GM18517 (cell line): ENCODE results near the gene DDOST.
"Not testable (repeated sequence)": the region's sequence is repeated elsewhere in the genome, so short reads cannot be mapped to it uniquely, and the experiment has no call there.

ENCODE experiments used
- ATAC-seq: cut with Tn5 transposase; IDR thresholded peaks from one replicate; pipeline ENCODE4 v1.9.1; 2021; ENCODE audit warnings: mild to moderate bottlenecking, moderate library complexity; ENCODE audit not compliant: unreplicated experiment

DDOST gene

DNA sequence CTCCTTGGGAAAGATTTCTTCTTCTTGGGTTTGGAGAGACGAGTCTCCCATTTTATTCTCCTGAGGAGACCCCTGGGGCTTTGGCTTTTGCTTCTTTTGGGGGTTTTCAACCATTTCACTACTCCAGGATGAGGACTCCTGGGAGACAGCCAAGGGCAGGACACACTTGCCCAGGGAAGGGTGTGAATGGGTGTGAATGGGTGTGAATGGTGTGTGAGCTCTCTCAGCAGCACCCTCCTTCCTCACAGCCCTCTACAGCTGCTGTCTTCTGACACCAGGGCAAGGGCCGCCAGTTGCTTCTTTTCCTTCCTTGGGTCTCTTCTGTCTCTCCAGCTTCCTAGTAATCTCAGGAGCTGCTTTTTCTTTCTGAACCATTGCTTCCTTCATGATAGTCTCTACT lies 32.5 kb upstream of the DDOST start:
- no peak for ATAC-seq

DNA sequence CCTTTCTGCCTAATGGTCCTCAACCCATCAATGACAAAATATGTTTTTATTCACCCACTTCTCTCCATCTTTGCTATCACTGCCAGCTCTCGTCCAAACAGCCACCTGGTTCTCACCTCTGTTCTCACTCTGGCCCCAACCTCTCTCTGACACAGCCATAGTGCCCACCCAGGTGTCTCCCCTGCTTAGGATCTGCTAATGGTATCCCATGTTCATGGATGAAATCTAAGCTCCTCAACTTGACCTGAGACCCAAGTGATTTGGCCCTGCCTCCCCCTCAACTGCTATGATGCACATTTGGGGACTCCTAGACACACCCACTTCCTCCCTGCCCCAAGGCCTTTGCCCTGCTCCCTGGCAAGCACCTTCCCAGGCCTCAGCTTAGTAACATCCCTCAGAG lies 30.7 kb upstream of the DDOST start:
- no peak for ATAC-seq

DNA sequence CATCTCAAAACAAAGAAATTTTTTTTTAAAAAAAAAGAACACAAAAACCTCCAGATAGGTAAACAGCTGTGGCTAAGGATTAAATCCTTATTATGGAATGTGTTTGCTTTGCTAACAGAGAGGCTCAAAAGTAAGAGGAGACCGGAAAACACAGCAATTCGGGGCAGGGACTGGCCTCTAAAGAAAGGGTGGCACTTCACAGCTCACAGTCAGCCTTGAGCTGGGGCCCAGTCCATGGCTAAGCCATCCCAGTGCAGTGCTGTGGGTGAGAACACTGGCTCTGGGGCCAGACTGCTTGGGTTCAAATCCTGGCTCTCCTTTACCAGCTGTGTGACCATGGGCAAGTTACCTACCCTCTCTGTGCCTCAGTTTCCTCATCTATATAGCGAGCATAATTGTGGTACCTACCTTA lies 28.5 kb upstream of the DDOST start:
- no peak for ATAC-seq

DNA sequence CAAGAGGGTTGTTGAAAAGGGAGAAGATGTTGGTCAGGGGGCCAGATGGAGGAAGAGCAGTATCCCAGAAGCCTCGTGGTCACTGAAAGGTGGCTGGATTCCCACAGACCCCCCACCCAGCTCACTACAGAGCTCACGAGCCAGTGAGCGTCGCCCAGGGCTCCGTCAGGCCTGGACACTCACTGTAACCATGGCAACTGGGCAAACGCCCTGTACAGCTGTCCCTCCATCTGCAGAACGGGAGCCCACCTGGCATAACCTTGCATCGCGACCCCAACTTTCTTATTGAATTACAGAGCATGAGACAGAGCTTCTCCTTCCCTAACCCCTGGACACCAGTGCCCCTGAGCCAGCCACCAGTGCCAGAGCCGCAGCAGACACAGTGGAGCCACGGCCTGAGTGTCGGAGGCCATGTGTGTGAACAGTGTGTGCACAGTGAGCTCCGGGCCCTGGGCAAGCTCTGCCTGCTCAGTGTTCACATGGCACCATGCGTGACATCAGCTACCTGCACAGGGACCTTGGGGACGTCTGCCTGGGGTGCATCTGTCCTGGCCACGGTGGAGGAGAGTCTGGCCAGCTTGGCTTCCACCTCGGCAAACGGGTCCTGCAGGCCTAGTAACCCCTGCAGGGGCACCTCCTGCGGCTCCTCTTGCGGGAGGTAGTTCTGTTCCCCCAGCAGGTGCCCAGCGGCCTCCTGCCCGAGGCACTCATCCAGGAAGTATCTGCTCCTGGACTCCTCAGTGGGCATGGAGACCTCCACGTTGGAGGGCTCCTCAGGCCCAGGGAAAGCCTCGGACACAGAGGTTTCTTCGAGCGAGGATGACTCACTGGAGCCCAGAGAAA lies 25.9 kb upstream of the DDOST start:
- no peak for ATAC-seq

DNA sequence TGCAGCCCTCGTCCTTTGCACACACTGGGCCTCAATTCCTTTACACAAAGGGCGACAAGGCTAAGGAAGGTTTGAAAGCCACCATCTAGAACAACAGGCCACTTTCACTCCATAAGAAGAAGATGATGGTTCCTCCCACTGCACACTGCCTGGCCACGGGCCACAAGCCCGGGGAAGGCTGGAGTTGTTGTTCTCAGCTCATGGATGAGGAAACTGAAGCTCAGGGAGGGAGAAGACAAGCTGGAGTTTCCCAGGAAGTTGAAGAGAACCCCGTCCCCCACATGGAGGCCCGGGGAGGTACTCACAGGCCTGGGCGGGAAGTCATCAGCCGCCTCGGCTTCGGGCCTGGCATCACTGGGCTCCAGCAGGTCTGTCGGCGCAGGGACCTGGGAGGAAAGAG lies 24.6 kb upstream of the DDOST start:
- ATAC-seq: no peak

DNA sequence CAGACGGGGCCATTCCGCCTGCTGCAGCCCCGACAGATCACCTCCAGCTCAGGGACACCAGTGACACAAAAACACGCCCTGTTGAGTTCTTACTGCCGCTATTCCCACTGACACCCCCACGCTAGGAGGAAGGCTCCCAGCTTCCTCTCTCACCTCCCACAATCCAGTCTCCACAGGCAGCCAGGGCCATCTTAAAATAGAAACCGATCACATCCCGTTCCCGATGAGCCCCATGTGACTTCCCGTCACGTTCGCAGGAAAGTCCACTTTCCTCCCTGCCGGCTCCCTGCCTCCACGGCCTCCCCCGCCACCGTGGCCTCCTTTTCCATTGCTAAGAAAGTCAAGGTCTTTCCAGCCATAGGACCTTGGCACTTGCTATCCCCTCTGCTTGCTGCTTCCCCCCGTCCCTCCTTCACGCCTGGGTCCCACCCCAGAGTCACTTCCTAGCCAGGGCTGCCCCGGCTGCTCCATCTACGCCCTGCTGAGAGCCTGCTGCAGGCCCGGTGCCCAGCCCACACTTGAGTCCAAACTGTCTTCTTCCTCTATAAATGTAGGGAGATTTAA lies 24.0 kb upstream of the DDOST start:
- ATAC-seq: no peak

DNA sequence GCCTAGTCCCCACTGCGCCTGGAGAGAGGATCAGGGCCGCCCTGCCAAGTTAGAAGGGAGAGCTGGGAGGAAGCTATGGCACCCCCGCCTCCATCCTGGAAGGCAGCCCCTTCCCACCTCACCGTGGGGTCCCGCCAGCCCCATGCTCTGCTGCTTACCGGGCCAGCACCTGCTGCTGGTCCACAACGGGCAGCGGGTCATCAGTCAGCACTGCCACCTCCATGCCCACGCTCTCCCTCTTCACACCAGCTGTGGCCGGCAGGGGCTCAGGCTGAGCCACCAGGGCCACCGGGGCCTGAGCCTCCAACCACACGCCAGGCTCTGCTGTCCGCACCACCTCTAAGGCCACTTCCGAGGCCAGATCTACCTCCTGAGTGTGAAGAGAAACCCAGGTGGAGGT lies 23.5 kb upstream of the DDOST start:
- ATAC-seq: no peak

DNA sequence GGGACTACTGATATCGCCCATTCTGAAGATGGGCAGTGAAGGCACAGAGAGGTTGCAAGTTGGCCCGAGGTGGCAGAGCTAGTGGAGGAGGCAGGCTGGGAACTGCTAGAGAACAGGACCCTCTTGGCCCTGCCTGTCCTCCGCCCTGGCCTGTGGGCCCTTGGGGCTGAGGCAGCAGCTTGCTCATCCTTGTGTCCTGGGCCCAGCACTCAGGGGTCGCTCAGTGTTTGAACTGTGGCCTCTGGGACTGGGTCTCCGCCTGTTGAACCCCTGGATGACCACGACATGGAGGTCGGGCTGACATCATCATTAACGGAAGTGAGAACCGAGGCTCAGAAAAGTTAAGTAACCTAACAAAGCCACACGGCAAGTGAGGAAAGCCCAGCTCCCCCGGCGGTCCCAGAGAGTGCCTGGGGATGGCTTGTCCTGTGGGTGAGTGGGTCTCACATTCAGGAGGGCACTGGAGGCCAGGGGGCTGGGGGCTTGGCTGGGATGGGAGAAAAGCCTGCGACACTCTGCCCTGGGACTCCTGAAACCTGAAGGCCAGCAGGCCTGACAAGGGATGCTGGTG lies 23.0 kb upstream of the DDOST start:
- no peak for ATAC-seq

DNA sequence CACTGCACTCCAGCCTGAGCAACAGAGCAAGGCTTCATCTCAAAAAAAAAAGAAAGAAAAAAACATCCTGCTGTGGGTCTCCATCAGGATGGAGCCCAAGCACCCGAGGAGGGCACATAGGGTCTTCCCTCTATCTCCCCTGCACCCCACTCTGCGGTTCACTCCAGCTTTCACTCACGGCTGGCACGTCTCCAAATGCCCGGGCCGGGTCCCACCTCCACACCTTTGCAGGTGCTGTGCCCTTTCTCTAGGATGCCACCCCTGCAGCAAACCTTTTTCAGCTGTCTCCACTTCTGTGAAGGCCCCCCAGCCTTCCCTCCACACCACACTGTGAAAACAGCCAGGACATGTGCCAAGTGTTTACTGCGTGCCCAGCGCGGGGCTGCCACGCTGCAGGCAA lies 22.4 kb upstream of the DDOST start:
- no peak for ATAC-seq

DNA sequence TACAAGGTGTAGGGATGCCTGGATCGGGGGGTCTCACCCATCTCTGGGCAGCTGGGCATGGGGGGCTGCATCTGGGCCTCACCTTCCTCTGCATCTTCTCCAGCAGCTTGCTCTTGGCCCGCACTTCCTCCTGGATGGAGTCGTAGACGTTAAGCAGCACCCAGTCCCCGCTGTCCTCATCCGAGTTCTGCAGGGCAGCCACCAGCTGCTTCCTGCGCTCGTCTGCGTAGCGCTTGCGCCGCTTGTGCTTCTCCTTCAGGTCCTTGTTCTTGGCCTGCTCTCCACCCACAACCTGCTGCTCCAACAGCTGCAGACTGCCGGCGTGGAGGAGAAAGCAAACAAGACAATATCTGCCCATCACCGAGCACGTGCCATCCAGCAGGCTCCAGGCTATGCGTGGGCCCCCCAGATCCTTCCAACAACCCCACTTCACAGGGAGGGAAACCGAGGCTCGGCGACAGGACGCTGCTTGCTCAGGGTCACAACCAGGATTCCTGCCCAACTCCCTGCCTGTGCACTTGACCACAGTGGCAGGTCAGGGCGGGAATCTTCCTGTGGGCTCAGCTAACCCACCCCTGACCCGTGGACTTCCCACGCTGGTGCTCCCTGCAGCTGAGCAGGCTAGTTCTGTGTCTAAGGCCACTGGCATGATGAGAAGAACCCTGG lies 21.5 kb upstream of the DDOST start:
- ATAC-seq: no peak

DNA sequence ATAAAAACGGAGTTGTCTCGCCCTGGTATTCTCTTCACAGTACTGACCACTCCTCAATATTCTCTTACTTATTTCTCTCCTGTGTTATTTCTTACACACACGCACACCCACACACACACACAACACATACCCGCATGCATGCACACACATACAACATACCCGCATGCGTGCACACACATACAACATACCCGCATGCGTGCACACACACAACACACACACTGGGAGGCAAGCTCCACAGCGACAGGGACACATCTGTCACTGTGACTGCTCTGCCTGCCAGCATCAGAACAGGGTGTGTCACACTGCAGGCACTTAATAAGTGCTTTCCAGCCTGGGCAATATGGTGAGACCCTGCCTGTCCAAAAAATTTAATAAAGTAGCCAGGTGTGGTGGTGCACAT lies 20.8 kb upstream of the DDOST start:
- ATAC-seq: no peak

DNA sequence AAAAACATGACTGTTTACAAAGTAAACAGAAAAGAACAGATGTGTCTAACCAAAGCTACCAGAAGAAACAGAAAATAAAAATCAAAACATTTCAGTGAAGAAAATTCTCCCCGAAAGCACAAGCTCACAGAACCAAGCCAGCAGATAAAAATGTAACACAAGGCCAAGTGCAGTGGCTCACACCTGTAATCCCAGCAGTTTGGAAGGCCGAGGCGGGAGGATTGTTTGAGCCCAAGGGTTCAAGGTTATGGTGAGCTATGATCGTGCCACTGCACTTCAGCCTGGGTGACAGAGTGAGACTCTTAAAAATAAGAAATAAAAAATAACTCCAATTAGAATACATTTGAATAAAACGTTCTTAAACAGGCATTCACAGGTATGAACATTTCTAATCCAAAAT lies 19.1 kb upstream of the DDOST start:
- ATAC-seq: no peak

DNA sequence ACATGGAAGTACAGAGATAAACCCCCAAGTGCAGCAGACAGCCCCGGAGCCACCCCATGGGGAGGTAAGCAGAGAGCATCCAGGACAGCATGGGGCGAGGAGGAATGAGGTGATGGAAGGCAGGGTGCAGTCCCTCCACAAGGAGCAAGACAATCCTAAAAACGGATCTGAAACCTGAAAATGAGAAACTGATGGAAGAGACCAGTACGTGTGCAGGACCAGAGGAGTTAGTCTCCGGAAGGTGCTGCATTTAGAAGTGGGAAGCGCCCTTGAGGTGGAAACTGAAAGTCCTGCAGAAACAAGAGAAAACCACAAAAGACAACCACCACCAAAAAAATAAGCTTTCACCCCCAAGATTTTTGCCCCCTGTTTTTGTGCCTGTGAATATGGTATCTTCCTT lies 17.4 kb upstream of the DDOST start:
- ATAC-seq: no peak

DNA sequence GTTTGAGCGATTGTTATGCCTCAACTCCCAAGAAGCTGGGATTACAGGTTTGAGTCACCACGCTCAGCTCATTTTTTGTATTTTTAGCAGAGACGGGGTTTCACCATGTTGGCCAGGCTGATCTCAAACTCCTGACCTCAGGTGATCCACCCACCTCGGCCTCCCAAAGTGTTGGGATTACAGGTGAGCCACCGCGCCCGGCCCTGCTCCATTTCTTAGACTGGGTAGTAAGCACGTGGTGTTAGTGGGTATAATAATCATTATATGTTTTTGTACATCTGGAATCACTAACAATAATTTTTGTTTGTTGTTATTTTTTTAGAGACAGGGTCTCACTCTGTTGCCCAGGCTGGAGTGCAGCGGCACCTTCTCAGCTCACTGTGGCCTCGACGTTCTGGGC lies 12.5 kb upstream of the DDOST start:
- not testable (repeated sequence) for ATAC-seq

DNA sequence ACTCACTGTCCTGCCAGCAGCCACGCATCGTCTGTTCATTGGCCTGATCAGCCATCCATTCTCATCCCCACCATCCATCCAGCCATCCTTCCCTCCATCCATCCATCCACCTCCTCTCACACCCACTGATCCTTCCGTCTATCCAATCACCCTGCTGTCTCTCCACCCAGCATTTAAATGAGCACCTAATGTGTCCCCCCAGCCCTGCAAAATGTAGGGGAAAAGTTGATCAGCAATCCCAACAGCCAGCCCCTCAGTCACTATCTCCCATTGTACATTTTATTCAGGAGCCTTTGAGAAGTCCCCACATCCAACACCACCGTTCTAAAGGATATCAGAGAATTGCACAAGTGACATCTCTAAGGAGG lies 11.1 kb upstream of the DDOST start:
- no peak for ATAC-seq

DNA sequence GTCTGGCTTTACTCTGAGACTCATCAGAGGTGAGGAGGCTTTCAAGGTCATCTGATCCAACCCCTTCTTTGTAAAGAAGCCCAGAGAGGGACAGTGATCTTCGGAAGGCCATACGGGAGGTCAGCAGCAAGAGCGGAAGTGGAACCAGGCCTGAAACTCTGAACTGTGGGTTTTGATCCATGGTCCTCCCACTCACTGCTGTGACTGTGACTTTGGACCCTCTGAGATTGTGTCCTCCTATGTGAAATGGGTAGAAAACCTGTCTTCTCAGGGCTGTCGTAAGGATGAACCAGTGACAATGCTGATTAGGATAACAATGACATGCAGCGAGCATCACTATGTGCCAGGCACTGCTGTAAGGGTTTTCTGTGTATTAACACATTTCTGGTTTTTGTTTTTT lies 9.8 kb upstream of the DDOST start:
- no peak for ATAC-seq

DNA sequence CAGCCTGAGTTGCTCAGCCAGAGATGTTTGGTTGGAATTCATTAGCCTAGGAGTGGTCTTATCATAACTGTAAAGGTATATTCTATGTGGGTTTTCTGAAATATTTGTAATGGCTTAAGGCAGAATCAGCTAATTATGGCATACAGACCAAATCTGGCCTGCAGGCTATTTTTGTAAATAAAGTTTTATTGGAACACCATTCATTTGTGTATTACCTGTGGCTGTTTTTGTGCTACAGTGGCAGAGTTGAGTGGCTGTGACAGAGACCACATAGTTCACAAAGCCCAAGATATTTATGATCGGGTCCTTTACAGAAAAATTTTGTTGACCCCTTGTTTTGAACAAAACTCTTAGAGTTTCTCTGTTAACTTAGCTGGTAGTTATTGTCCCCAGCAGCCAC lies 7.4 kb upstream of the DDOST start:
- ATAC-seq: no peak

DNA sequence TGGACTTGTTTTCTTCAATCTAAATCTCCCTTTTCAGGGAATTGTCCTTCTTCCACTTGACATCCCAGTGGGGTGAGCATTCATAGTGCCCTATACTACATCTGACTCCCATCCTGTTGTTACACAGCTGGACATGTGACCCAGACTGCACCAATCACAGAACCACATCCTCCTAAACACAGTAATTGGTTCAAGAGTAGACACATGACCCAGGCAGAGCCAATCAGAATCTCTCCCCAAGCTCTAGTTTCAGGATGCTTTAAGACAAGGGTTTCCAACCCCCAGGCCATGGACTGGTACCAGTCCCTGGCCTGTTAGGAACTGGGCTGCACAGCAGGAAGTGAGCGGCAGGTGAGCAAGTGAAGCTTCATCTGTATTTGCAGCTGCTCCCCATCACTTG lies 5.6 kb upstream of the DDOST start:
- no peak for ATAC-seq

DNA sequence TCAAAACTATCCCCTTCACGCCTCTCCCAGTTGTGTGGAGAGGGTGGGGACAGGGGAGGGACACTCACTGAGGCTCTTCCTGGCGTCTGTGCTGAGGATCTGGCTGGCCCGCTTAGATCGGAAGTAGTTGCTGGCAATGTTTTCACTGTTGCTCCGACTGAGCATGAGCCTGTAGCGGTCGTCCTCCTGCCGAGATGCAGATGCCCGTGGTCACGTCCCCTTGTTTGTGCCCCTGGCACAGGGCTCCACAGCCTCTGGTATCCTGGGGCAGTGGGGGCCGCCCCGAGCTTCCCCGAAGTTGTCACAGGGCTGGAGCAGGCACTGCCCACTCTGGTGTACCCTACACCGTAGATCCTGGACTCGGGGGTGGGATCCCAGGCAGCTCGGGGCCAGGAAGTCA lies 5.0 kb upstream of the DDOST start:
- ATAC-seq: no peak

DNA sequence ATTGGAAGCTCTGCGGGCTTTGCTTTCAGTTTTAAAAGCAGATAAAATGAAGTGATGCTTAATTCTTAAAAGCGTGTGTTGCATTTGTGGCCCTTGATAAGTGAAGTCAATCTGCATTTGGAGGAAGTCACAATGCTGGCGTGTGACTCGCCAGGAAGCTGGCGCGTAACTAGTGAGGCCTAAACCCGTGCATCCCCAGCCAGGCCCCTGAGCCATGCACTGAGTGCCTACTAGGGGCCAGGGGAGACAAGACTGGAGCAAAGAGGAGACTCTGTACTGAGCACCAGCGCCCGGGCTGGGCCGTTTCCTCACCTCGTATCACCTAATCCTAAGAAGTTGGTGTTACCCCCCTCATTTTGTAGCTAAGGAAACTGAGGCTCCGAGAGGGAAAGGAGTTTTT lies 4.6 kb upstream of the DDOST start:
- ATAC-seq: no peak

DNA sequence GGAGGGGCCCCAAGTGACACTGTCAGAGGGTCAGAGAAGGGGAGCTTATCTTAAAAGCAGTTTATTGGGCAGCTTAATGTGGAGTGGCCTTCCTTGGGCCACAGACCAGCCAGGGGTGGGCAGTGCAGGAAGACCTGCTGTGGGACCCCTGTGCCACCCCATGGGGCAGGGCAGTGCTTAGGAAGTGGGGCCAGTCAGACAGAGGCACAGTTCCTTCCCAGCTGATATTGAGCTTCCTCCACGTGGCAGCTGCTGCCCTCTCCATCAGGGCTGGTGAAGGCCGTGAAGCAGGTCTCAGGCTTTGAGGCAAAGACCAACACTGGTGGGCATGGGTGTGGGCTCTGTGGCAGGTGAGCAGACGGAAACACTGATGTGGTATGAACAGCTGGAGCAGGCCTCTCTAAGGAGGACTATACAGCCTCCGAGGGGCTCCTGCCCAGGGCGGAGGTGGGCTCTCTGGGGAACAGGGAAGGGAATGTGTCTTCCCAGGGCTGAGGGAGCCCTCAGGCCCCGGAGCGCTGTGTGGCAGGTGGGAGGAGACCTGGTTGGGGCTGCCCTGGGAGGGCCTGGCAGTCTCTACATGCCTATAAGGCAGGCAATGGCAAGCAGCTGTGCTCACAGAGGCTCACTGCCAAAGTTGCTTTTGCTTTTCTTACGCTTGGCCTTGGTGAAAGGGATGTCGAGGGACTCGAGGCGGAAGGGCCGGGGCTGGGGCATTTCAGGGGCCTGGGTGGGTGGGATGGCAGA lies 3.0 kb upstream of the DDOST start:
- no peak for ATAC-seq
